SU-DHL-6 (cell line): Measurements from ENCODE around the gene TMEM134.

Source experiments
- H2AFZ ChIP-seq: fragments of 200-600 bp; sonication (generic); 2 replicates; pipeline ENCODE4 v1.6.1; 2014; ENCODE audit warnings: low read depth, mild to moderate bottlenecking, moderate library complexity, mixed read lengths, antibody characterized with exemption, low read length; ENCODE audit not compliant: severe bottlenecking
- H3F3A ChIP-seq: fragments of 200-600 bp; shearing (Covaris generic); 2 replicates; pipeline ENCODE4 v1.6.0; 2016; ENCODE audit warnings: antibody characterized with exemption, mild to moderate bottlenecking; ENCODE audit not compliant: insufficient read depth
- H3K27ac ChIP-seq: fragments of 200-600 bp; sonication (generic); 2 replicates; pipeline ENCODE4 v1.5.1; 2016; ENCODE audit warnings: low read depth, mild to moderate bottlenecking, low read length, moderate library complexity, mixed read lengths
- H3K27me3 ChIP-seq: fragments of 200-600 bp; sonication (generic), shearing (Covaris generic); 2 replicates; pipeline ENCODE4 v1.6.0; 2014; ENCODE audit warnings: mild to moderate bottlenecking, low read length
- H3K36me3 ChIP-seq: fragments of 200-600 bp; sonication (generic); 2 replicates; pipeline ENCODE4 v1.6.1; 2014; ENCODE audit warnings: mild to moderate bottlenecking, low read length, mixed read lengths
- H3K4me2 ChIP-seq: fragments of 300-600, 200-600 bp; shearing (Covaris generic), sonication (generic); 2 replicates; pipeline ENCODE4 v1.6.0; 2014; ENCODE audit warnings: low read length, low read depth, mild to moderate bottlenecking; ENCODE audit not compliant: poor library complexity, severe bottlenecking
- H3K4me3 ChIP-seq: fragments of 200-600 bp; sonication (generic); 2 replicates; pipeline ENCODE4 v1.5.1; 2014; ENCODE audit warnings: antibody characterized with exemption, low read length, mild to moderate bottlenecking, mixed read lengths; ENCODE audit not compliant: insufficient read depth, poor library complexity, severe bottlenecking
- H3K79me2 ChIP-seq: fragments of 200-600 bp; sonication (generic); 2 replicates; pipeline ENCODE4 v1.6.1; 2014; ENCODE audit warnings: mild to moderate bottlenecking, low read length, moderate library complexity; ENCODE audit not compliant: insufficient read depth
- H3K9ac ChIP-seq: fragments of 200-600 bp; sonication (generic); 2 replicates; pipeline ENCODE4 v1.7.0; 2014; ENCODE audit warnings: mild to moderate bottlenecking, low read length
- H3K9me2 ChIP-seq: fragments of 200-600 bp; sonication (generic); replicated peaks from 2 replicates; pipeline ENCODE4 v1.6.1; 2014; ENCODE audit warnings: low read length; ENCODE audit not compliant: insufficient read depth
- H3K9me3 ChIP-seq: fragments of 200-600 bp; sonication (generic); 2 replicates; pipeline ENCODE4 v1.6.1; 2014; ENCODE audit warnings: low read length, mixed read lengths; ENCODE audit not compliant: insufficient read depth
- H4K20me1 ChIP-seq: fragments of 200-600 bp; sonication (generic); 2 replicates; pipeline ENCODE4 v1.6.1; 2014; ENCODE audit warnings: low read depth, mild to moderate bottlenecking, antibody characterized with exemption, low read length, moderate library complexity, mixed read lengths
- CTCF ChIP-seq: fragments of 200-600 bp; sonication (generic); IDR thresholded peaks from one replicate; pipeline ENCODE4 v1.5.1; 2017; ENCODE audit warnings: antibody characterized with exemption, mild to moderate bottlenecking, low read length, moderate library complexity; ENCODE audit not compliant: insufficient read depth, poor library complexity, severe bottlenecking
- EZH2phosphoT487 ChIP-seq: fragments of 200-600 bp; sonication (generic), shearing (Covaris generic); conservative IDR thresholded peaks from 2 replicates; pipeline ENCODE4 v1.6.1; 2018; ENCODE audit warnings: mild to moderate bottlenecking, antibody characterized with exemption, low read length, moderate library complexity, mixed read lengths

Gene TMEM134

GRCh38 chr11:67436459-67437081 lies 32.5 kb downstream of the TMEM134 start:
- Histone ChIP-seq H3K9ac (peak overlapping the region; percentile 100), H3K9me3 (no peaks in the 10 kb centered on the region), H3K4me3 (peak overlapping the region; percentile 96), H3K27me3 (no peaks in the 10 kb centered on the region), H3K9me2 (no peaks in the 10 kb centered on the region), H2AFZ (no peak overlapping the region), H4K20me1 (no peaks in the 10 kb centered on the region), H3F3A (peaks cover 76% of the 10 kb centered on the region), H3K4me2 (peak overlapping the region; percentile 99), H3K36me3 (no peaks in the 10 kb centered on the region), H3K27ac (peak overlapping the region; percentile 100), H3K79me2 (peaks cover 24% of the 10 kb centered on the region; the same call in 1 of the 2 replicates)
- TF ChIP-seq EZH2phosphoT487 (no peak), CTCF (no peak)

GRCh38 chr11:67435727-67436458 lies 33.2 kb downstream of the TMEM134 start:
- Histone ChIP-seq H4K20me1 (no peaks in the 10 kb centered on the region), H3K27me3 (no peaks in the 10 kb centered on the region), H3K4me2 (peak overlapping the region; percentile 99), H3K9me2 (no peaks in the 10 kb centered on the region), H3K36me3 (no peaks in the 10 kb centered on the region), H3K9me3 (no peaks in the 10 kb centered on the region), H3K79me2 (peaks cover 24% of the 10 kb centered on the region; the same call in 1 of the 2 replicates), H3K4me3 (peak overlapping the region; percentile 96), H3F3A (peaks cover 70% of the 10 kb centered on the region), H3K9ac (peak overlapping the region; percentile 100), H2AFZ (no peak overlapping the region), H3K27ac (peak overlapping the region; percentile 100)
- TF ChIP-seq EZH2phosphoT487 = no peak
- TF ChIP-seq CTCF = no peak

- Histone ChIP-seq H3K27me3 (no peaks in the 10 kb centered on the region), H3F3A (peaks cover 63% of the 10 kb centered on the region), H4K20me1 (no peaks in the 10 kb centered on the region), H3K9me2 (no peaks in the 10 kb centered on the region), H2AFZ (no peak overlapping the region), H3K9me3 (no peaks in the 10 kb centered on the region), H3K9ac (peak overlapping the region; percentile 100), H3K4me3 (peak overlapping the region; percentile 96), H3K79me2 (peaks cover 24% of the 10 kb centered on the region; the same call in 1 of the 2 replicates), H3K4me2 (peak overlapping the region; percentile 99), H3K36me3 (no peaks in the 10 kb centered on the region), H3K27ac (peak overlapping the region; percentile 100)
- TF ChIP-seq EZH2phosphoT487 (no peak), CTCF (no peak)
Measured at GRCh38 chr11:67435031-67435726, 33.9 kb downstream of the TMEM134 start.
